GM18870 (cell line): ENCODE results near the gene DNAH10.

ENCODE experiments used
- ATAC-seq: cut with Tn5 transposase; IDR thresholded peaks from one replicate; pipeline ENCODE4 v1.9.1; 2021; ENCODE audit warnings: moderate library complexity; ENCODE audit not compliant: unreplicated experiment

Gene DNAH10

GRCh38 chr12:123928897-123929296 is 166.8 kb downstream of the DNAH10 start:
- ATAC-seq = no peak

- no peak for ATAC-seq
Observed at GRCh38 chr12:123929946-123930583, 168.0 kb downstream of the DNAH10 start.

- no peak for ATAC-seq
Observed at GRCh38 chr12:123931686-123932321, 169.7 kb downstream of the DNAH10 start.

- no peak for ATAC-seq
Observed at GRCh38 chr12:123933214-123933613, 171.1 kb downstream of the DNAH10 start.

- ATAC-seq = no peak
Observed at GRCh38 chr12:123934016-123934620, 172.0 kb downstream of the DNAH10 start.

- no peak for ATAC-seq
Observed at GRCh38 chr12:123934829-123935228, 172.7 kb downstream of the DNAH10 start.

GRCh38 chr12:123935956-123936355 is 173.9 kb downstream of the DNAH10 start:
- ATAC-seq = no peak

- ATAC-seq = no peak
Observed at GRCh38 chr12:123936471-123936870, 174.4 kb downstream of the DNAH10 start.

GRCh38 chr12:123936956-123937706 is 175.0 kb downstream of the DNAH10 start:
- no peak for ATAC-seq

GRCh38 chr12:123937707-123938591 is 175.8 kb downstream of the DNAH10 start:
- ATAC-seq = no peak

- ATAC-seq = no peak
Observed at GRCh38 chr12:123938679-123939480, 176.8 kb downstream of the DNAH10 start.

- ATAC-seq = no peak
Observed at GRCh38 chr12:123939716-123940626, 177.9 kb downstream of the DNAH10 start.

GRCh38 chr12:123940627-123940966 is 178.5 kb downstream of the DNAH10 start:
- no peak for ATAC-seq

- ATAC-seq = no peak
Observed at GRCh38 chr12:123941000-123941399, 178.9 kb downstream of the DNAH10 start.

GRCh38 chr12:123941624-123942237 is 179.6 kb downstream of the DNAH10 start:
- ATAC-seq = no peak

- no peak for ATAC-seq
Observed at GRCh38 chr12:123942238-123942653, 180.1 kb downstream of the DNAH10 start.

GRCh38 chr12:123942911-123943648 is 181.0 kb downstream of the DNAH10 start:
- ATAC-seq = no peak

GRCh38 chr12:123943816-123944215 is 181.7 kb downstream of the DNAH10 start:
- no peak for ATAC-seq
